Stimulated activated CD4-positive, alpha-beta T cell treated with anti-CD3 and anti-CD28 coated beads, TNF-alpha, amount 100 ng/mL, for 4 hours (primary cell): ENCODE measurements around the gene JAKMIP1.
"Not testable (repeated sequence)": the region's sequence is repeated elsewhere in the genome, so short reads cannot be mapped to it uniquely, and the experiment has no call there.

Experiments
- DNase-seq, 3 experiments: peaks; one replicate each; pipeline ENCODE4 v3.0.0-alpha.2; 2020; ENCODE audit warnings: low read depth in 3 of 3

The JAKMIP1 gene

GRCh38 chr4:6013564-6013963 lies 186.8 kb downstream of the JAKMIP1 start:
- DNase-seq = no peak

DNA sequence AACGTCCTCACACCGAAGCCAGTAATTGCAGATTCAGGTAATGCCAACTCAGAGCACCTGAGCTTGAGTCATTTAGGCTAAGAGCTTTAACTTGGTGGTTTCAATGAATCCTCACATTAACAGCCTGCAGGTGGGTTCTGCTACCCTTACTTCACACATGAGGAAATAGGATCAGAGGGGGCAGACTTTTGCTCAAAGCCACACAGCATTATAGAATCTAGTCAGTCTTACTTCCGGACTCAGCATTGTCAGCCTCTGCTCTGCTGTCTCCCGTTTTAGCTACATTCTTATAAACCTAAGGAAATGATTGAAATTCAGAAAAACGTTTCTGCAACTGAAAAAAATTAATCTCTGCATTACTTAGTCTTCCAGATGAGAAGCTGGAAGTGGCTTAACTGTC lies 188.1 kb downstream of the JAKMIP1 start:
- DNase-seq = no peak

DNA sequence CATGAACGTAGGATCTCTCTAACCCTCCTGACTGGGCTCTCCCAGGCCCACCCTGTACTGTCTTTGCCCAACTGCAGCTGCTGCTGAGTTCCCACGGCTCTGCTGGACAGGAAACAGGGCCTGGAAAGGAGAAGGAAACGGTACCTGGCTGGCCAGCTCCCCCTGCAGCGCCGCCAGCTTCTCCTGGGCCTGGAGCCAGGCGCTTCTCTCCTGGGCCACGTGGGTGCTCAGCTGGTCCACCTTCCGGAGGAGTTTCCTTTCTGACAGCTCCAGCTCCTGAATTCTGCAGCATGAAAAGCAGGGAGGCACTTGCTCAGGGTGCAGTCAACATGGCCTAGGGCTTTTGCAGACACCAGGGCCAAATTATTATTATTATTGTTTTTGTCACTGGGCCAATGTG lies 188.7 kb downstream of the JAKMIP1 start:
- DNase-seq = no peak

DNA sequence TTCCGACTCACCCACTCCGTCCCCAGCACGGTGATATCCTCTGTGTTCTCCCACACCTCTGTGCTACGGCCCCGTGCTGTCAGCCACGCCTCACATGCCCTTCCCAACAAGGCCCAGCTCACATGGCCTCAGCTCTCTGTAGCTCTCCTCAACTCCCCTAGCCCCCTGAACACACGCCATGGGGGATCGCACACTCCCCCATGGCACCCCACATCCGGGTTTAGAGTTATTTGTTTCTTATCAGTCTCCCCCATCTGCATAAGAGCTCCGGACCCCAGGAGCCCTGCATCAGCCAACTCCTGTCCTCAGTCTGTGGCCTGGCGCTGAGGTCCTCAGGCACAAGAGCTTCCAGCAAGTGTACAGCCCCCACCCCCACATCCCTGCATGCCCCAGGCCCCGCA lies 189.1 kb downstream of the JAKMIP1 start:
- no peak for DNase-seq

- no peak for DNase-seq
Observed at GRCh38 chr4:6010789-6011188, 189.6 kb downstream of the JAKMIP1 start.

- no peak for DNase-seq
Observed at GRCh38 chr4:6009452-6009851, 190.9 kb downstream of the JAKMIP1 start.

GRCh38 chr4:6008766-6009385 lies 191.5 kb downstream of the JAKMIP1 start:
- no peak for DNase-seq

GRCh38 chr4:6008092-6008551 lies 192.2 kb downstream of the JAKMIP1 start:
- no peak for DNase-seq

- DNase-seq = no peak
Observed at GRCh38 chr4:6005175-6005574, 195.2 kb downstream of the JAKMIP1 start.

DNA sequence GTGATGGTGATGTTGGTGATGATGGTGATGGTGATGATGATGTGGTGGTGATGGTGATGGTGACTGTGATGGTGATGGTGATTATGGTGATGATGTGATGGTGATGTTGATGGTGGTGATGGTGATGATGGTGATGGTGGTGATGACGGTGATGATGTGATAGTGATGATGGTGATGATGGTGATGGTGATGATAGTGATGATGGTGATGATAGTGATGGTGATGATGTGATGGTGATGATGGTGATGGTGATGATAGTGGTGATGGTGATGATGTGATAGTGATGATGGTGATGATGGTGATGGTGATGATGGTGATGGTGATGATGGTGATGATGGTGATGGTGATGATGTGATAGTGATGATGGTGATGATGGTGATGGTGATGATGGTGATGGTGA lies 196.9 kb downstream of the JAKMIP1 start:
- not testable (repeated sequence) for DNase-seq

DNA sequence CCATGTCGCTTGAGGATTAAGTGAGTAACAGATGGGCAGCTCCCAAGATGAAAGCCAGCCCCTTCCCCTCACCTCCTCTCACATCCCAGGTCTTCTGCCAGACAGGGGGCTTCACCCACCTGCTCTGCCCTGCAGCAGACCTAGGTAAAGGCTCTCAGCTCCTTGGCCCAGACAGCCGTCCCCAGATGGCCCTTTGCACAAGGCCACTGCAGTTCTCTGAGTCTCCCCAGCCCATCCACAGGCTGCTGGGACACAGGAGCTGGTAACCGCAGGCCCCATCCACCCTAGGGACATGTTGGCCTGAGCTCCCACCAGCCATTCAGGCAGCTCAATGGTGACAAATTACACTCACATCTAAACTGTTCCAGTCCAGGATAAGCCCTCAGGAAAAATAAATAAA lies 197.4 kb downstream of the JAKMIP1 start:
- no peak for DNase-seq

DNA sequence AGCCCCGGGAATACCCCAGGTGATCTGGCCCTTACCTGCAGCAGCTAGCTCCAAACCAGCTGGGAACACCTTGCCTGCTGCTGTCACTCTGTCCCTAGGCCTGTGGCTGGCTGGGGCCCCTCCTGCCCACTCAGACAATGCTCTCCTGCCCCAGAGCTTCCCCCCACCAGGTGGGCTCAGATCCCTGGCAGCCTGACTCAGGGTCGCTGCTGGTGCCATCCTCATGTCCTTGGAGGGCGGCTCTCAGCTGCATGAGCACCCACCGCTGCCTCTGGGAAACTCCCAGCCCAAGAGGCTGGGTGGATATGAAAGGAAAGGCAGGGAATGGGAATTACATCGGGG lies 197.9 kb downstream of the JAKMIP1 start:
- no peak for DNase-seq

GRCh38 chr4:6001680-6002491 lies 198.5 kb downstream of the JAKMIP1 start:
- no peak for DNase-seq

GRCh38 chr4:5999830-6000365 lies 200.5 kb downstream of the JAKMIP1 start:
- DNase-seq = no peak

- DNase-seq = no peak
Observed at GRCh38 chr4:5999356-5999755, 201.0 kb downstream of the JAKMIP1 start.

GRCh38 chr4:5998333-5998936 lies 201.9 kb downstream of the JAKMIP1 start:
- DNase-seq = peak in 2 of 3 experiments; percentile 4

GRCh38 chr4:5996641-5997040 lies 203.7 kb downstream of the JAKMIP1 start:
- DNase-seq = no peak

GRCh38 chr4:5995901-5996623 lies 204.3 kb downstream of the JAKMIP1 start:
- no peak for DNase-seq

- no peak for DNase-seq
Observed at GRCh38 chr4:5993876-5994811, 206.2 kb downstream of the JAKMIP1 start.

DNA sequence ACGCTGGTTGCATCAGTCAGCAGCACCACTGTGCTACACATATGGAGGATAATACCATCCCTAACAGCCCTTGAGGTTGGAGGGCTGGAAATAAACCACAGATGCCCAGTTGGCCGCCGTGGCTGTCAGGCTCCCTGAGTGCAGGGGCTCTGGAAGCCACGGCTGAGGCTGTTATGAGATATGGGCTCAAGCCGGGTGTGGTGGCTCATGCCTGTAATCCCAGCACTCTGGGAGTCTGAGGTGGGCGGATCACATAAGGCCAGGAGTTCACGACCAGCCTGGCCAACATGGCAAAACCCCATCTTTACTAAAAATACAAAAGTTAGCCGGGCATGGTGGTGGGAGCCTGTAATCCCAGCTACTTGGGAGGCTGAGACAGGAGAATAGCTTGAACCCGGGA lies 207.0 kb downstream of the JAKMIP1 start:
- not testable (repeated sequence) for DNase-seq

GRCh38 chr4:5992828-5993321 lies 207.5 kb downstream of the JAKMIP1 start:
- DNase-seq = no peak
